Right hindlimb (tissue), 1 donor: Measurements from ENCODE around the gene PRDM16.

ENCODE experiments used
- DNase-seq: peaks from one replicate; pipeline ENCODE4 v3.0.0-alpha.2; 2018

PRDM16 gene

GRCh38 chr1:3033040-3033789 lies 35.8 kb upstream of the PRDM16 start:
- peak; percentile 9 for DNase-seq

GRCh38 chr1:3033790-3034090 lies 35.3 kb upstream of the PRDM16 start:
- DNase-seq = peak; percentile 2

GRCh38 chr1:3034162-3034561 lies 34.8 kb upstream of the PRDM16 start:
- DNase-seq = peak; percentile 4

GRCh38 chr1:3034728-3035562 lies 34.1 kb upstream of the PRDM16 start:
- DNase-seq = peak; percentile 2

GRCh38 chr1:3035563-3036446 lies 33.2 kb upstream of the PRDM16 start:
- peak; percentile 62 for DNase-seq

GRCh38 chr1:3036447-3037280 lies 32.3 kb upstream of the PRDM16 start:
- peak; percentile 13 for DNase-seq

- DNase-seq = peak; percentile 7
Observed at GRCh38 chr1:3037281-3038040, 31.5 kb upstream of the PRDM16 start.

- DNase-seq = peak; percentile 3
Observed at GRCh38 chr1:3038113-3038551, 30.9 kb upstream of the PRDM16 start.

GRCh38 chr1:3038571-3039181 lies 30.3 kb upstream of the PRDM16 start:
- DNase-seq = peak; percentile 44

- DNase-seq = peak; percentile 1
Observed at GRCh38 chr1:3040004-3040403, 29.0 kb upstream of the PRDM16 start.

GRCh38 chr1:3042481-3042880 lies 26.5 kb upstream of the PRDM16 start:
- DNase-seq = peak; percentile 7

GRCh38 chr1:3049164-3049563 lies 19.8 kb upstream of the PRDM16 start:
- peak; percentile 2 for DNase-seq

- peak; percentile 16 for DNase-seq
Observed at GRCh38 chr1:3049905-3050304, 19.1 kb upstream of the PRDM16 start.

GRCh38 chr1:3050603-3051002 lies 18.4 kb upstream of the PRDM16 start:
- DNase-seq = peak; percentile 1

- DNase-seq = peak; percentile 1
Observed at GRCh38 chr1:3051270-3052268, 17.4 kb upstream of the PRDM16 start.

- DNase-seq = peak; percentile 3
Observed at GRCh38 chr1:3052501-3052900, 16.5 kb upstream of the PRDM16 start.

- DNase-seq = peak; percentile 2
Observed at GRCh38 chr1:3053366-3053980, 15.5 kb upstream of the PRDM16 start.

GRCh38 chr1:3053986-3054385 lies 15.0 kb upstream of the PRDM16 start:
- DNase-seq = no peak

GRCh38 chr1:3054474-3054873 lies 14.5 kb upstream of the PRDM16 start:
- peak; percentile 5 for DNase-seq
